HEK293 (cell line): ENCODE data around the gene ETV1.

Experiments used
- CTCF ChIP-seq: fragments of 450-650 bp; formaldehyde crosslinking; IDR thresholded peaks from 2 replicates; pipeline ENCODE4 v1.5.1; 2016; ENCODE audit warnings: missing biosample characterization, missing genetic modification characterization
- ZBTB6 ChIP-seq: fragments of 450-650 bp; formaldehyde crosslinking; IDR thresholded peaks from 2 replicates; pipeline ENCODE4 v1.5.1; 2017; ENCODE audit warnings: missing biosample characterization, missing genetic modification characterization
- ZBTB7A ChIP-seq: fragments of 450-650 bp; formaldehyde crosslinking; IDR thresholded peaks from 2 replicates; pipeline ENCODE4 v1.5.1; 2016; ENCODE audit warnings: low read depth, missing biosample characterization, missing genetic modification characterization
- ZFP37 ChIP-seq: fragments of 450-650 bp; formaldehyde crosslinking; IDR thresholded peaks from 2 replicates; pipeline ENCODE4 v1.5.1; 2016; ENCODE audit warnings: missing biosample characterization, missing genetic modification characterization
- ZFP41 ChIP-seq: fragments of 450-650 bp; formaldehyde crosslinking; IDR thresholded peaks from 2 replicates; pipeline ENCODE4 v1.5.1; 2016; ENCODE audit warnings: missing biosample characterization, missing genetic modification characterization, borderline replicate concordance
- ZNF394 ChIP-seq: fragments of 450-650 bp; formaldehyde crosslinking; IDR thresholded peaks from 2 replicates; pipeline ENCODE4 v1.5.1; 2016; ENCODE audit warnings: missing biosample characterization, missing genetic modification characterization, mild to moderate bottlenecking, moderate library complexity, borderline replicate concordance
- TF ChIP-seq, protein P1 (sequence below): IDR thresholded peaks from 2 replicates; pipeline ENCODE4 v1.6.1; 2011; ENCODE audit warnings: mild to moderate bottlenecking, low read depth, low read length, borderline replicate concordance
- TF ChIP-seq, protein P2 (sequence below): fragments of 450-650 bp; formaldehyde crosslinking; IDR thresholded peaks from 2 replicates; pipeline ENCODE4 v1.5.1; 2016; ENCODE audit warnings: missing biosample characterization, missing genetic modification characterization

GRCh38 chr7:13953368-13953767 is 36.1 kb downstream of the ETV1 start:
- TF ChIP-seq ZFP41 (tag by site-specific recombination): no peak
- TF ChIP-seq CTCF (tag by site-specific recombination): no peak
- TF ChIP-seq, protein P1, sequence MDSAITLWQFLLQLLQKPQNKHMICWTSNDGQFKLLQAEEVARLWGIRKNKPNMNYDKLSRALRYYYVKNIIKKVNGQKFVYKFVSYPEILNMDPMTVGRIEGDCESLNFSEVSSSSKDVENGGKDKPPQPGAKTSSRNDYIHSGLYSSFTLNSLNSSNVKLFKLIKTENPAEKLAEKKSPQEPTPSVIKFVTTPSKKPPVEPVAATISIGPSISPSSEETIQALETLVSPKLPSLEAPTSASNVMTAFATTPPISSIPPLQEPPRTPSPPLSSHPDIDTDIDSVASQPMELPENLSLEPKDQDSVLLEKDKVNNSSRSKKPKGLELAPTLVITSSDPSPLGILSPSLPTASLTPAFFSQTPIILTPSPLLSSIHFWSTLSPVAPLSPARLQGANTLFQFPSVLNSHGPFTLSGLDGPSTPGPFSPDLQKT: no peak
- no peak for TF ChIP-seq ZBTB7A
- TF ChIP-seq ZBTB6 (tag by site-specific recombination): no peak
- TF ChIP-seq ZNF394: no peak
- TF ChIP-seq, protein P2, sequence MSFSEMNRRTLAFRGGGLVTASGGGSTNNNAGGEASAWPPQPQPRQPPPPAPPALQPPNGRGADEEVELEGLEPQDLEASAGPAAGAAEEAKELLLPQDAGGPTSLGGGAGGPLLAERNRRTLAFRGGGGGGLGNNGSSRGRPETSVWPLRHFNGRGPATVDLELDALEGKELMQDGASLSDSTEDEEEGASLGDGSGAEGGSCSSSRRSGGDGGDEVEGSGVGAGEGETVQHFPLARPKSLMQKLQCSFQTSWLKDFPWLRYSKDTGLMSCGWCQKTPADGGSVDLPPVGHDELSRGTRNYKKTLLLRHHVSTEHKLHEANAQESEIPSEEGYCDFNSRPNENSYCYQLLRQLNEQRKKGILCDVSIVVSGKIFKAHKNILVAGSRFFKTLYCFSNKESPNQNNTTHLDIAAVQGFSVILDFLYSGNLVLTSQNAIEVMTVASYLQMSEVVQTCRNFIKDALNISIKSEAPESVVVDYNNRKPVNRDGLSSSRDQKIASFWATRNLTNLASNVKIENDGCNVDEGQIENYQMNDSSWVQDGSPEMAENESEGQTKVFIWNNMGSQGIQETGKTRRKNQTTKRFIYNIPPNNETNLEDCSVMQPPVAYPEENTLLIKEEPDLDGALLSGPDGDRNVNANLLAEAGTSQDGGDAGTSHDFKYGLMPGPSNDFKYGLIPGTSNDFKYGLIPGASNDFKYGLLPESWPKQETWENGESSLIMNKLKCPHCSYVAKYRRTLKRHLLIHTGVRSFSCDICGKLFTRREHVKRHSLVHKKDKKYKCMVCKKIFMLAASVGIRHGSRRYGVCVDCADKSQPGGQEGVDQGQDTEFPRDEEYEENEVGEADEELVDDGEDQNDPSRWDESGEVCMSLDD: no peak
- no peak for TF ChIP-seq ZFP37 (tag by site-specific recombination)
